Measurements from ENCODE around the gene ZNF641. TPM values are rescaled to one million over a fixed set of nuclear protein-coding genes. Genes with fewer than 3 reads are reported as not detected.

The ZNF641 gene
- total RNA-seq, 1 experiment from 2014 or later, result 12.0 TPM

DNA sequence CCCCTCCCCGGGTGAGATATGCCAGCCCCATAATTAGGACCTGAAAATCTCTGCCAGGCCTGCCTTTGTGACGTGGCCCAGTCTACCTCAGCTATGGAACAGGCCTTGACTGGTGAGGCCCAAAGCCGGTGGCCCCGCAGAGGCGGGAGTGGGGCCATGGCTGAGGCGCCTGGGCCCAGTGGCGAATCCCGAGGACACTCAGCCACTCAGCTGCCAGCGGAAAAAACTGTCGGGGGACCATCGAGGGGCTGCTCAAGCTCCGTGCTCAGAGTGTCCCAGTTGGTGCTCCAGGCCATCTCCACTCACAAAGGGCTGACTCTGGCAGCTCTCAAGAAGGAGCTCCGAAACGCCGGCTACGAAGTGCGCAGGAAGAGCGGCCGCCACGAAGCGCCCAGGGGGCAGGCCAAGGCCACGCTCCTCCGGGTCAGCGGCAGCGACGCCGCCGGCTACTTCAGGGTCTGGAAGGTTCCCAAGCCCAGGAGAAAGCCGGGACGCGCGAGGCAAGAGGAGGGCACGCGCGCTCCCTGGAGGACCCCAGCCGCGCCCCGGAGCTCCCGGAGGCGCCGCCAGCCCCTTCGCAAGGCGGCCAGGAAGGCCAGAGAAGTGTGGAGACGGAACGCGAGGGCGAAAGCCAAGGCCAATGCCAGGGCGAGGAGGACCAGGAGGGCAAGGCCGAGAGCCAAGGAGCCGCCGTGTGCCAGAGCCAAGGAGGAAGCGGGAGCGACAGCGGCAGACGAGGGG, 21.4 kb downstream of the ZNF641 start:
- Mint-ChIP-seq H3K27ac (ENCODE audit: low read depth, unreplicated experiment) (no peak overlapping the region), H3K36me3 (ENCODE audit: insufficient read depth, unreplicated experiment) (peaks cover 6% of the 10 kb centered on the region), H3K27me3 (ENCODE audit: insufficient read depth, unreplicated experiment) (peaks cover 34% of the 10 kb centered on the region), H3K4me3 (ENCODE audit: unreplicated experiment) (no peak overlapping the region), H3K9me3 (ENCODE audit: unreplicated experiment) (peaks cover 6% of the 10 kb centered on the region), H3K4me1 (ENCODE audit: insufficient read depth, unreplicated experiment) (no peaks in the 10 kb centered on the region)
- ChIA-PET POLR2A (no interaction called here), CTCF (interaction anchor here (0.8 kb wide), 1 partner anchor 188 kb away, joined by 3 read pairs; no protein-coding TSS in a partner anchor)
- no TSS peak for BruUV-seq (replicated peaks)
- no peak for DNase-seq (ENCODE audit: unreplicated experiment)
- TF ChIP-seq, protein P1, sequence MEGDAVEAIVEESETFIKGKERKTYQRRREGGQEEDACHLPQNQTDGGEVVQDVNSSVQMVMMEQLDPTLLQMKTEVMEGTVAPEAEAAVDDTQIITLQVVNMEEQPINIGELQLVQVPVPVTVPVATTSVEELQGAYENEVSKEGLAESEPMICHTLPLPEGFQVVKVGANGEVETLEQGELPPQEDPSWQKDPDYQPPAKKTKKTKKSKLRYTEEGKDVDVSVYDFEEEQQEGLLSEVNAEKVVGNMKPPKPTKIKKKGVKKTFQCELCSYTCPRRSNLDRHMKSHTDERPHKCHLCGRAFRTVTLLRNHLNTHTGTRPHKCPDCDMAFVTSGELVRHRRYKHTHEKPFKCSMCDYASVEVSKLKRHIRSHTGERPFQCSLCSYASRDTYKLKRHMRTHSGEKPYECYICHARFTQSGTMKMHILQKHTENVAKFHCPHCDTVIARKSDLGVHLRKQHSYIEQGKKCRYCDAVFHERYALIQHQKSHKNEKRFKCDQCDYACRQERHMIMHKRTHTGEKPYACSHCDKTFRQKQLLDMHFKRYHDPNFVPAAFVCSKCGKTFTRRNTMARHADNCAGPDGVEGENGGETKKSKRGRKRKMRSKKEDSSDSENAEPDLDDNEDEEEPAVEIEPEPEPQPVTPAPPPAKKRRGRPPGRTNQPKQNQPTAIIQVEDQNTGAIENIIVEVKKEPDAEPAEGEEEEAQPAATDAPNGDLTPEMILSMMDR (IDR thresholded peaks at IDR 0.05; ENCODE audit: unreplicated experiment), result no peak
- intact Hi-C loops (cut with micrococcal nuclease), result no loop called here

DNA sequence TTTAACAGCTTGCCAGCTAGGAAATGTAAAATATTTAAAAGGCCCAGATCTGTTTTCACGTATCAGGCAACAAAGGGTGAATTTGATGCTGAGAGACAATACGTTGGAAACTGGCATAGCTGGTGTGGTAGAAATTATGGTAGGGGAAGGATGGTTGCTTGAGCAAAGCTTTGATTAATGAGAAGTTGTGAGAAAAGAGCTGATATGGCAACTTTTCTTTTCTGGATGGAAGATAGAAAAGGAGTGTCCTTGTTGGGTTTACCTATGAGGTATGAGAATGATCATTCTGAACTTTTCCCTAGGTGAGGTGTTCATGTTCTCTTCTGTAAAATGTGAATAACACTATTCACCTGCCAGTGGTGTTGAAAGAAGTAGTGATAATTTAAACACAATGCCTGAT, 34.2 kb downstream of the ZNF641 start:
- Mint-ChIP-seq H3K9me3 (ENCODE audit: unreplicated experiment) (no peaks in the 10 kb centered on the region), H3K4me3 (ENCODE audit: unreplicated experiment) (no peak overlapping the region), H3K27ac (ENCODE audit: low read depth, unreplicated experiment) (no peak overlapping the region), H3K4me1 (ENCODE audit: insufficient read depth, unreplicated experiment) (no peaks in the 10 kb centered on the region), H3K36me3 (ENCODE audit: insufficient read depth, unreplicated experiment) (no peaks in the 10 kb centered on the region), H3K27me3 (ENCODE audit: insufficient read depth, unreplicated experiment) (peaks cover 14% of the 10 kb centered on the region)
- no TSS peak for BruUV-seq (replicated peaks)
- ChIA-PET CTCF (interaction anchor here (0.6 kb wide), 1 partner anchor 301 kb away, joined by 4 read pairs; no protein-coding TSS in a partner anchor), POLR2A (interaction anchor here (0.7 kb wide), 1 partner anchor 1311 kb away, joined by 3 read pairs; no protein-coding TSS in a partner anchor)
- intact Hi-C loops (cut with micrococcal nuclease), result no loop called here
- no peak for DNase-seq (ENCODE audit: unreplicated experiment)
- TF ChIP-seq, protein P1 (IDR thresholded peaks at IDR 0.05; ENCODE audit: unreplicated experiment), result no peak

DNA sequence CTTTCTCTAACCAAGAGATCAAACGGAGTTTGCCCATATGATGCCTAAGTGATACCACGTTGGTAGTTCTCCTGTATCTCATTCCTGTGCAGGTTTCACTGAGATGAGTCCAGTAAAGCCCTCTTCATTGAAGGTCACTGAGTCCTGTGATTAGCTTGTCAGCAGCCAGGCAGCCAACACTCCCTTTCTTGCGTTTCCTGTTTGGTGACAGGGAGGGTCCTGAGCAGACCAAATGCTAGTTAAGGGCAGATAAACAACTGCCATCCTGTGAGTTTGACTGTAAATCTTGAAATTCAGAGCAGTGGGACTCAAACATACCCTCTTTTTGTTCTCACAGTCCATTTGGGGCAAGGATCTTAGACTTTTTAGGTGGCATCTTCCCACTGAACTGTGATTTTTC, 39.4 kb downstream of the ZNF641 start:
- H3K36me3 Mint-ChIP-seq (ENCODE audit: insufficient read depth, unreplicated experiment), result no peaks in the 10 kb centered on the region
- no peak overlapping the region for H3K27ac Mint-ChIP-seq (ENCODE audit: low read depth, unreplicated experiment)
- POLR2A ChIA-PET, result no interaction called here
- no peak for DNase-seq (ENCODE audit: unreplicated experiment)
- intact Hi-C loops (cut with micrococcal nuclease), result no loop called here
- no TSS peak for BruUV-seq (replicated peaks)
- no peaks in the 10 kb centered on the region for H3K9me3 Mint-ChIP-seq (ENCODE audit: unreplicated experiment)
- H3K27me3 Mint-ChIP-seq (ENCODE audit: insufficient read depth, unreplicated experiment), result peaks cover 15% of the 10 kb centered on the region
- no peak overlapping the region for H3K4me3 Mint-ChIP-seq (ENCODE audit: unreplicated experiment)
- TF ChIP-seq, protein P1 (IDR thresholded peaks at IDR 0.05; ENCODE audit: unreplicated experiment), result no peak
- CTCF ChIA-PET, result no interaction called here
- H3K4me1 Mint-ChIP-seq (ENCODE audit: insufficient read depth, unreplicated experiment), result no peaks in the 10 kb centered on the region

DNA sequence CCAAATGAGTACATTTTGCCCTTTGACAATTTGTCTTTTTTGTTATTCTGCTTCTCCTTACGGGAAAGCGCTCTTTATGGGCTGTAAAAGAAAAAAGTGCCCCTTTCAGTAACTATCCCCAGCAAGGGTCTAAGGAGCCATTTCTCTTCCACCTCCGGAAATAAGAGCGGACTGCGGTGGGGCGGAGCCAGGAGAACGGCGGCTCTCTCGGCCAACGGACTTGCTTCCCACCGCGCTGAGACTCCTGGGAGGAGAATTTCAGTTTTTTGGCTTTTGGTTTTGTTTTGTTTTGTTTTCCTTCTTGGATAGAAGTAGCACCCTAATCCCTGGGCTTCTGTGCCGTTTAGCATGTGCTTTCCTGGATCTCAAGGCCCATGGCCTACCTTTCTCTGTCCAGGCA, 43.5 kb downstream of the ZNF641 start:
- CTCF ChIA-PET, result no interaction called here
- H3K27me3 Mint-ChIP-seq (ENCODE audit: insufficient read depth, unreplicated experiment), result peaks cover 9% of the 10 kb centered on the region
- H3K4me3 Mint-ChIP-seq (ENCODE audit: unreplicated experiment), result no peak overlapping the region
- POLR2A ChIA-PET, result no interaction called here
- no peak overlapping the region for H3K27ac Mint-ChIP-seq (ENCODE audit: low read depth, unreplicated experiment)
- TF ChIP-seq, protein P1 (IDR thresholded peaks at IDR 0.05; ENCODE audit: unreplicated experiment), result no peak
- no peak for DNase-seq (ENCODE audit: unreplicated experiment)
- H3K36me3 Mint-ChIP-seq (ENCODE audit: insufficient read depth, unreplicated experiment), result no peaks in the 10 kb centered on the region
- no TSS peak for BruUV-seq (replicated peaks)
- H3K9me3 Mint-ChIP-seq (ENCODE audit: unreplicated experiment), result no peaks in the 10 kb centered on the region
- intact Hi-C loops (cut with micrococcal nuclease), result no loop called here
- H3K4me1 Mint-ChIP-seq (ENCODE audit: insufficient read depth, unreplicated experiment), result no peaks in the 10 kb centered on the region
